H1 (cell line): ENCODE results near the gene NBEA. TPM values are rescaled to one million over a fixed set of nuclear protein-coding genes. Genes with fewer than 3 reads are reported as not detected.

Experiments
- KDM1A ChIP-seq: fragments of 200-600, 300-600 bp; sonication (generic); IDR thresholded peaks from 2 replicates; pipeline ENCODE4 v1.7.1; 2016; ENCODE audit warnings: mild to moderate bottlenecking, low read length, borderline replicate concordance
- KDM4A ChIP-seq: IDR thresholded peaks from one replicate; pipeline ENCODE4 v1.7.1; 2012; ENCODE audit warnings: low read depth, mild to moderate bottlenecking, moderate library complexity, low read length, inconsistent platforms; ENCODE audit not compliant: severe bottlenecking
- MAX ChIP-seq: IDR thresholded peaks from 2 replicates; pipeline ENCODE4 v1.6.1; 2012; ENCODE audit warnings: inconsistent platforms
- polyA plus RNA-seq, 7 experiments: library from polyadenylated mRNA; depleted of rRNA in 3 of 7; stranded (reverse) in 5 of 7; unstranded in 2 of 7; fragments of >200 nt in 5 of 7; fragments of 200-250 nt in 2 of 7; gene quantifications; 1 replicate in 5 of 7; 2 replicates in 1 of 7; 4 replicates in 1 of 7; pipeline versions ENCODE4 v1.2.1 to v1.2.3, GENCODE V29; 2011 to 2013; ENCODE audit warnings: missing spikeins in 2 of 7, mixed read lengths in 2 of 7
- total RNA-seq: library from RNA; stranded (reverse); fragmentation: NEBNext Ultra II Directional; extraction: Animal tissue kit (Norgen Biotek cat#: 25700); gene quantifications from 2 replicates; pipeline ENCODE4 v1.2.1, GENCODE V29; 2021

The NBEA gene
- total and polyA plus RNA-seq, 2 of the 8 experiments (the other 6 are each of a cell fraction or from before 2014, with no cell fraction given), result 14.2 to 21.5 TPM

- TF ChIP-seq KDM1A, result no peak
- no peak for TF ChIP-seq MAX
- TF ChIP-seq KDM4A, result no peak
- TF ChIP-seq, all 59 proteins: peak for 0
Measured at GRCh38 chr13:35392768-35393167, 450.7 kb downstream of the NBEA start (continued).
